T-helper 1 cell treated with Interleukin-12 subunit alpha and Interleukin-12 subunit beta and Interleukin-4 antibody, amounts not matched to agents 30 μg/mL and 1 μg/mL, for 36 hours (primary cell): ENCODE results near the gene SLC49A4.

Source experiments
- H3K27ac Mint-ChIP-seq: one replicate; pipeline ENCODE4 v1.8.0; 2021; ENCODE audit warnings: mild to moderate bottlenecking, mixed read lengths
- H3K27me3 Mint-ChIP-seq: one replicate; pipeline ENCODE4 v1.8.0; 2021; ENCODE audit warnings: low read depth, mixed read lengths
- H3K36me3 Mint-ChIP-seq: one replicate; pipeline ENCODE4 v1.8.0; 2021; ENCODE audit warnings: low read depth, mixed read lengths
- H3K4me1 Mint-ChIP-seq: one replicate; pipeline ENCODE4 v1.8.0; 2021; ENCODE audit warnings: low read depth, mixed read lengths
- H3K4me3 Mint-ChIP-seq: one replicate; pipeline ENCODE4 v1.8.0; 2021; ENCODE audit warnings: mild to moderate bottlenecking, moderate library complexity, mixed read lengths
- H3K9me3 Mint-ChIP-seq: one replicate; pipeline ENCODE4 v1.8.0; 2021; ENCODE audit warnings: mixed read lengths

The SLC49A4 gene

GRCh38 chr3:122892118-122892960, 97.5 kb downstream of the SLC49A4 start:
- Mint-ChIP-seq H3K27ac (no peak overlapping the region), H3K9me3 (no peaks in the 10 kb centered on the region), H3K36me3 (no peaks in the 10 kb centered on the region)

GRCh38 chr3:122893282-122893681, 98.4 kb downstream of the SLC49A4 start:
- Mint-ChIP-seq H3K4me1 (peaks cover 21% of the 10 kb centered on the region), H3K27ac (no peak overlapping the region), H3K4me3 (no peak overlapping the region), H3K36me3 (no peaks in the 10 kb centered on the region), H3K9me3 (no peaks in the 10 kb centered on the region), H3K27me3 (peaks cover 16% of the 10 kb centered on the region)

More at GRCh38 chr3:122892118-122892960, 97.5 kb downstream of the SLC49A4 start:
- Mint-ChIP-seq H3K27me3 (peaks cover 15% of the 10 kb centered on the region), H3K4me1 (peaks cover 21% of the 10 kb centered on the region), H3K4me3 (no peak overlapping the region)

GRCh38 chr3:122893754-122894668, 99.1 kb downstream of the SLC49A4 start:
- Mint-ChIP-seq H3K27me3 (peaks cover 23% of the 10 kb centered on the region), H3K4me1 (peaks cover 21% of the 10 kb centered on the region), H3K9me3 (no peaks in the 10 kb centered on the region), H3K27ac (no peak overlapping the region), H3K4me3 (no peak overlapping the region), H3K36me3 (no peaks in the 10 kb centered on the region)

- H3K4me3 Mint-ChIP-seq, result no peak overlapping the region
- H3K4me1 Mint-ChIP-seq, result peaks cover 5% of the 10 kb centered on the region
- no peaks in the 10 kb centered on the region for H3K36me3 Mint-ChIP-seq
- peaks cover 27% of the 10 kb centered on the region for H3K27me3 Mint-ChIP-seq
- H3K9me3 Mint-ChIP-seq, result no peaks in the 10 kb centered on the region
- no peak overlapping the region for H3K27ac Mint-ChIP-seq
Observed at GRCh38 chr3:122898298-122898697, 103.4 kb downstream of the SLC49A4 start.

- Mint-ChIP-seq H3K4me1 (no peaks in the 10 kb centered on the region), H3K9me3 (no peaks in the 10 kb centered on the region), H3K27me3 (peaks cover 44% of the 10 kb centered on the region), H3K27ac (no peak overlapping the region), H3K4me3 (no peak overlapping the region), H3K36me3 (no peaks in the 10 kb centered on the region)
Observed at GRCh38 chr3:122902326-122902725, 107.5 kb downstream of the SLC49A4 start.

- no peaks in the 10 kb centered on the region for H3K4me1 Mint-ChIP-seq
- no peaks in the 10 kb centered on the region for H3K9me3 Mint-ChIP-seq
- no peaks in the 10 kb centered on the region for H3K36me3 Mint-ChIP-seq
- peaks cover 45% of the 10 kb centered on the region for H3K27me3 Mint-ChIP-seq
- no peak overlapping the region for H3K4me3 Mint-ChIP-seq
- H3K27ac Mint-ChIP-seq, result no peak overlapping the region
Observed at GRCh38 chr3:122903171-122903570, 108.3 kb downstream of the SLC49A4 start.

- no peaks in the 10 kb centered on the region for H3K4me1 Mint-ChIP-seq
- peaks cover 38% of the 10 kb centered on the region for H3K27me3 Mint-ChIP-seq
- no peak overlapping the region for H3K27ac Mint-ChIP-seq
- H3K4me3 Mint-ChIP-seq, result no peak overlapping the region
- no peaks in the 10 kb centered on the region for H3K9me3 Mint-ChIP-seq
- no peaks in the 10 kb centered on the region for H3K36me3 Mint-ChIP-seq
Observed at GRCh38 chr3:122907471-122907870, 112.6 kb downstream of the SLC49A4 start.

- no peaks in the 10 kb centered on the region for H3K4me1 Mint-ChIP-seq
- H3K27ac Mint-ChIP-seq, result no peak overlapping the region
- H3K4me3 Mint-ChIP-seq, result no peak overlapping the region
- no peaks in the 10 kb centered on the region for H3K36me3 Mint-ChIP-seq
- no peaks in the 10 kb centered on the region for H3K9me3 Mint-ChIP-seq
- H3K27me3 Mint-ChIP-seq, result peaks cover 30% of the 10 kb centered on the region
Observed at GRCh38 chr3:122908251-122908650, 113.4 kb downstream of the SLC49A4 start.

- Mint-ChIP-seq H3K4me1 (peaks cover 2% of the 10 kb centered on the region), H3K27ac (no peak overlapping the region), H3K27me3 (peaks cover 28% of the 10 kb centered on the region), H3K9me3 (no peaks in the 10 kb centered on the region), H3K4me3 (no peak overlapping the region), H3K36me3 (no peaks in the 10 kb centered on the region)
Observed at GRCh38 chr3:122911901-122912300, 117.0 kb downstream of the SLC49A4 start.

GRCh38 chr3:122912772-122913538, 118.1 kb downstream of the SLC49A4 start:
- Mint-ChIP-seq H3K9me3 (no peaks in the 10 kb centered on the region), H3K27me3 (peaks cover 26% of the 10 kb centered on the region), H3K27ac (no peak overlapping the region), H3K4me1 (peaks cover 2% of the 10 kb centered on the region), H3K36me3 (no peaks in the 10 kb centered on the region), H3K4me3 (no peak overlapping the region)

- Mint-ChIP-seq H3K27me3 (peaks cover 26% of the 10 kb centered on the region), H3K9me3 (no peaks in the 10 kb centered on the region), H3K27ac (no peak overlapping the region), H3K4me1 (peaks cover 2% of the 10 kb centered on the region), H3K4me3 (no peak overlapping the region), H3K36me3 (no peaks in the 10 kb centered on the region)
Observed at GRCh38 chr3:122913539-122914100, 118.8 kb downstream of the SLC49A4 start.

- H3K9me3 Mint-ChIP-seq, result no peaks in the 10 kb centered on the region
- no peaks in the 10 kb centered on the region for H3K36me3 Mint-ChIP-seq
- no peak overlapping the region for H3K4me3 Mint-ChIP-seq
- no peak overlapping the region for H3K27ac Mint-ChIP-seq
- peaks cover 35% of the 10 kb centered on the region for H3K27me3 Mint-ChIP-seq
- peaks cover 2% of the 10 kb centered on the region for H3K4me1 Mint-ChIP-seq
Observed at GRCh38 chr3:122915300-122916055, 120.6 kb downstream of the SLC49A4 start.

- H3K27me3 Mint-ChIP-seq, result peaks cover 41% of the 10 kb centered on the region
- H3K4me1 Mint-ChIP-seq, result peaks cover 2% of the 10 kb centered on the region
- no peaks in the 10 kb centered on the region for H3K9me3 Mint-ChIP-seq
- H3K27ac Mint-ChIP-seq, result no peak overlapping the region
- H3K4me3 Mint-ChIP-seq, result no peak overlapping the region
- H3K36me3 Mint-ChIP-seq, result no peaks in the 10 kb centered on the region
Observed at GRCh38 chr3:122916084-122916483, 121.2 kb downstream of the SLC49A4 start.
